Tibial nerve (tissue), 4 donors: ENCODE measurements around the gene RPS6KA2.

Experiments used
- CTCF ChIP-seq, 5 experiments: fragments of 200-600 bp in 3 of 5; fragments of 450-650 bp in 2 of 5; sonication (generic) in 3 of 5; IDR thresholded peaks; one replicate each; pipeline ENCODE4 v1.5.1; 2016 to 2019; ENCODE audit warnings: antibody characterized with exemption in 5 of 5, mild to moderate bottlenecking in 3 of 5, moderate library complexity in 2 of 5
- EP300 ChIP-seq, 2 donors: sonication (generic); formaldehyde crosslinking; IDR thresholded peaks; one replicate each; pipeline ENCODE4 v1.6.1; 2017; ENCODE audit warnings: antibody characterized with exemption in 2 of 2, mild to moderate bottlenecking in 1 of 2

GRCh38 chr6:166370489-166370888 is 256.6 kb downstream of the RPS6KA2 start:
- TF ChIP-seq CTCF (IDR thresholded peaks at IDR 0.05) (no peak), EP300 (IDR thresholded peaks at IDR 0.05) (no peak)
